SU-DHL-6 (cell line): ENCODE results near the gene CTNNA2.

Source experiments
- H2AFZ ChIP-seq: fragments of 200-600 bp; sonication (generic); 2 replicates; pipeline ENCODE4 v1.6.1; 2014; ENCODE audit warnings: low read depth, mild to moderate bottlenecking, moderate library complexity, mixed read lengths, antibody characterized with exemption, low read length; ENCODE audit not compliant: severe bottlenecking
- H3F3A ChIP-seq: fragments of 200-600 bp; shearing (Covaris generic); 2 replicates; pipeline ENCODE4 v1.6.0; 2016; ENCODE audit warnings: antibody characterized with exemption, mild to moderate bottlenecking; ENCODE audit not compliant: insufficient read depth
- H3K27ac ChIP-seq: fragments of 200-600 bp; sonication (generic); 2 replicates; pipeline ENCODE4 v1.5.1; 2016; ENCODE audit warnings: low read depth, mild to moderate bottlenecking, low read length, moderate library complexity, mixed read lengths
- H3K27me3 ChIP-seq: fragments of 200-600 bp; sonication (generic), shearing (Covaris generic); 2 replicates; pipeline ENCODE4 v1.6.0; 2014; ENCODE audit warnings: mild to moderate bottlenecking, low read length
- H3K36me3 ChIP-seq: fragments of 200-600 bp; sonication (generic); 2 replicates; pipeline ENCODE4 v1.6.1; 2014; ENCODE audit warnings: mild to moderate bottlenecking, low read length, mixed read lengths
- H3K4me2 ChIP-seq: fragments of 300-600, 200-600 bp; shearing (Covaris generic), sonication (generic); 2 replicates; pipeline ENCODE4 v1.6.0; 2014; ENCODE audit warnings: low read length, low read depth, mild to moderate bottlenecking; ENCODE audit not compliant: poor library complexity, severe bottlenecking
- H3K4me3 ChIP-seq: fragments of 200-600 bp; sonication (generic); 2 replicates; pipeline ENCODE4 v1.5.1; 2014; ENCODE audit warnings: antibody characterized with exemption, low read length, mild to moderate bottlenecking, mixed read lengths; ENCODE audit not compliant: insufficient read depth, poor library complexity, severe bottlenecking
- H3K79me2 ChIP-seq: fragments of 200-600 bp; sonication (generic); 2 replicates; pipeline ENCODE4 v1.6.1; 2014; ENCODE audit warnings: mild to moderate bottlenecking, low read length, moderate library complexity; ENCODE audit not compliant: insufficient read depth
- H3K9ac ChIP-seq: fragments of 200-600 bp; sonication (generic); 2 replicates; pipeline ENCODE4 v1.7.0; 2014; ENCODE audit warnings: mild to moderate bottlenecking, low read length
- H3K9me2 ChIP-seq: fragments of 200-600 bp; sonication (generic); replicated peaks from 2 replicates; pipeline ENCODE4 v1.6.1; 2014; ENCODE audit warnings: low read length; ENCODE audit not compliant: insufficient read depth
- H3K9me3 ChIP-seq: fragments of 200-600 bp; sonication (generic); 2 replicates; pipeline ENCODE4 v1.6.1; 2014; ENCODE audit warnings: low read length, mixed read lengths; ENCODE audit not compliant: insufficient read depth
- H4K20me1 ChIP-seq: fragments of 200-600 bp; sonication (generic); 2 replicates; pipeline ENCODE4 v1.6.1; 2014; ENCODE audit warnings: low read depth, mild to moderate bottlenecking, antibody characterized with exemption, low read length, moderate library complexity, mixed read lengths
- CTCF ChIP-seq: fragments of 200-600 bp; sonication (generic); IDR thresholded peaks from one replicate; pipeline ENCODE4 v1.5.1; 2017; ENCODE audit warnings: antibody characterized with exemption, mild to moderate bottlenecking, low read length, moderate library complexity; ENCODE audit not compliant: insufficient read depth, poor library complexity, severe bottlenecking
- EZH2phosphoT487 ChIP-seq: fragments of 200-600 bp; sonication (generic), shearing (Covaris generic); conservative IDR thresholded peaks from 2 replicates; pipeline ENCODE4 v1.6.1; 2018; ENCODE audit warnings: mild to moderate bottlenecking, antibody characterized with exemption, low read length, moderate library complexity, mixed read lengths

The CTNNA2 gene

DNA sequence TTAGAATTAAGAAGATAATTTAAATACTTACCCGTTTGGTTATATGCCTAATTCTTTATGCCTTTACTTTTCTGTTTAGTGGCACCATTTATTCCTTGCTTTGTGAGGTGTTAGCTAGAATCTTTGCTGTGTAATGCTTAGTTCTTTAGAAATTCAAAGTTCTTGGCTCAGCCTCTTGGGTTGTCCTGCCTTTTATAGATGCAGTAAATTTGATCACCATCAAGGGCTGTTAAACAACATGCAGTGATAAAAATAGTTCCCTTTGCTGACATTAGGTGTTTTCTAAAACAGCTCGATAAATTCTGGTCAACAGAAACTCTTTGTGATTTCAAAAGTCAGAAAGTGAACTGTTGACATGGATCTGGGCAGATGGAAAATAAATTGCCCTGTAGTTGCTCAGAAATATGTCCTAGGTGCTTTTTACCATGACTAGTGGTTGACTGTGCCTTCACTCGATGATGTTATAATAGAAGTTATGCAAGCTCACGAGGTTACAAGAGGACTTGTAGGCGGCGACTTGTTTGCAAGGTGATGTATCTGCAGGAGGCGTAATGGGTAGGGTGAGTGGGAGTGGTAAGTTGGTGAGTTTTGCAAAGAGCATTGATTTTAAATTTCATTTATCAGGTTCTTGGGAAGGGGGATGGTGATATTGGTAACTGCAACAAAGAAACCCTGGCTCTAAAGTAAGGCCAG is 739.6 kb downstream of the CTNNA2 start:
- no peaks in the 10 kb centered on the region for H3F3A ChIP-seq
- H3K9me2 ChIP-seq: no peaks in the 10 kb centered on the region
- H3K4me3 ChIP-seq: no peak overlapping the region
- H3K9ac ChIP-seq: no peak overlapping the region
- no peaks in the 10 kb centered on the region for H3K79me2 ChIP-seq
- TF ChIP-seq CTCF: no peak
- H3K36me3 ChIP-seq: no peaks in the 10 kb centered on the region
- H3K4me2 ChIP-seq: no peak overlapping the region
- H3K9me3 ChIP-seq: no peaks in the 10 kb centered on the region
- no peak overlapping the region for H2AFZ ChIP-seq
- no peaks in the 10 kb centered on the region for H3K27me3 ChIP-seq
- no peaks in the 10 kb centered on the region for H4K20me1 ChIP-seq
- no peak overlapping the region for H3K27ac ChIP-seq

DNA sequence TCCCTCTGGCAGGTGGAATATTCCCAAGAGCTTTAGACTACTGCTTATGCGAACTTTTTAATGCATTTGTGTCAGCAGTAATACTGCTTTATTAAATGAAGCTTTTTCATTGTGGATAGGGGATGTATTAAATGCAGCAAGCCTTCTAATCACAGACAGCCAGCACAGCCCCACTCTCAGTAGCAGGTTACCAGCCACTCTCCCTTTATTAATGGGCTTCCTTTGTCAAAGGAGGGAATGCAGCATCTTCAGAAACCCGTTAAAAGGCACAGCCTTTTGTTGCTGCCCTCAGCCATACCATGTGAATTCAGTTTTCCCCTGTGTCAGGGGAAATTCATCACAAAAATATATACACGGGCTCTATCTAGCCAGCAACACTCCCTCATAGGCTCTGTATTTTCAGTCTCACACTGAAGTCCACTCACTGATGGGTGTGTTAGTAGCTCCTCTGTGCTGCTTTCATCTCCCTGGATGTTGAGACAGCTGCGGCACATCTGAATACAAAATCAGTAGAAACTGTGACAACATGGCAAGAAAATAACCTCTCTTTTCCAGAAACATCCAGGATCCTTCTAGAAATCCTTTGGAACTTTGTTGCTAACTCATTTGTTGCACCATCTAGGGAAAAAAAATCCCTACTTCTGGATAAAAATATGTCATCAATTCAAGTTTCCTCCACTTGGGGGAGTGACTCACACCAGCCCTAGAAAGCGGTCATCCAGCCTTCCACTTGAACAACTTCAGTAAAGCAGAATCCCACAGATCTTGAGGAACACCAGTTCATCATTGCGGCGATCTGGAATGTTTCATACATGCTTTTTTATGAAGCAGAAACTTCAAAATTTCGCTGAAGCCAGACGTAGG is 743.3 kb downstream of the CTNNA2 start:
- H3K27ac ChIP-seq: no peak overlapping the region
- H3K9ac ChIP-seq: no peak overlapping the region
- H3K4me3 ChIP-seq: no peak overlapping the region
- TF ChIP-seq CTCF (no peak), EZH2phosphoT487 (no peak)
- H3K36me3 ChIP-seq: no peaks in the 10 kb centered on the region
- H3K9me2 ChIP-seq: no peaks in the 10 kb centered on the region
- no peak overlapping the region for H2AFZ ChIP-seq
- no peaks in the 10 kb centered on the region for H3F3A ChIP-seq
- H4K20me1 ChIP-seq: no peaks in the 10 kb centered on the region
- H3K27me3 ChIP-seq: no peaks in the 10 kb centered on the region
- no peaks in the 10 kb centered on the region for H3K9me3 ChIP-seq
- H3K79me2 ChIP-seq: no peaks in the 10 kb centered on the region
- no peak overlapping the region for H3K4me2 ChIP-seq

DNA sequence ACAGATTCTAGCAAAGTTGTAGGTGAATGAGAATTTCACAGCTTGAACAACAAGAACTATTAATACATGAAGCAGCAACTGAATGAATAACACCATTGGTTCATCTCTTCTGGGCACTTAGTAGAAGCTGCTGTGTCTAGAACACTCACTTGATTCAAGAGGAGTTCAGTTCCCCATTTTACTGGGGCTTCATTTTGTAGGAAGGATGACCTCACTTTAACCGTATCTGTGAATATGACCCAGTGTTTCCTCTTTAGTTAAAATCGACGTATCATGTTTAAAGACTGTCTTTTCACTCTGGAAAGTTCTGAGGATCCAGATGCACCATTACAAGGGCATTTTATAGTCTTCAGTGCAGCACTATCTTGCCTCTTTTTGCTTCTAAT is 743.9 kb downstream of the CTNNA2 start:
- Histone ChIP-seq H3K9ac (no peak overlapping the region), H2AFZ (no peak overlapping the region), H3K4me2 (no peak overlapping the region), H3K4me3 (no peak overlapping the region), H3K9me3 (no peaks in the 10 kb centered on the region), H3K36me3 (no peaks in the 10 kb centered on the region), H3F3A (no peaks in the 10 kb centered on the region), H3K27ac (no peak overlapping the region), H4K20me1 (no peaks in the 10 kb centered on the region), H3K79me2 (no peaks in the 10 kb centered on the region), H3K9me2 (no peaks in the 10 kb centered on the region), H3K27me3 (no peaks in the 10 kb centered on the region)
- TF ChIP-seq EZH2phosphoT487 (no peak), CTCF (no peak)
